Activated CD4-positive, alpha-beta T cell treated with anti-CD3 and anti-CD28 coated beads, Interleukin-2, amount 50 U/mL, for 4 hours (primary cell): ENCODE data around the gene SMAP2.

ENCODE experiments used
- DNase-seq, 2 experiments: peaks; one replicate each; pipeline ENCODE4 v3.0.0-alpha.2; 2020

Gene SMAP2

DNA sequence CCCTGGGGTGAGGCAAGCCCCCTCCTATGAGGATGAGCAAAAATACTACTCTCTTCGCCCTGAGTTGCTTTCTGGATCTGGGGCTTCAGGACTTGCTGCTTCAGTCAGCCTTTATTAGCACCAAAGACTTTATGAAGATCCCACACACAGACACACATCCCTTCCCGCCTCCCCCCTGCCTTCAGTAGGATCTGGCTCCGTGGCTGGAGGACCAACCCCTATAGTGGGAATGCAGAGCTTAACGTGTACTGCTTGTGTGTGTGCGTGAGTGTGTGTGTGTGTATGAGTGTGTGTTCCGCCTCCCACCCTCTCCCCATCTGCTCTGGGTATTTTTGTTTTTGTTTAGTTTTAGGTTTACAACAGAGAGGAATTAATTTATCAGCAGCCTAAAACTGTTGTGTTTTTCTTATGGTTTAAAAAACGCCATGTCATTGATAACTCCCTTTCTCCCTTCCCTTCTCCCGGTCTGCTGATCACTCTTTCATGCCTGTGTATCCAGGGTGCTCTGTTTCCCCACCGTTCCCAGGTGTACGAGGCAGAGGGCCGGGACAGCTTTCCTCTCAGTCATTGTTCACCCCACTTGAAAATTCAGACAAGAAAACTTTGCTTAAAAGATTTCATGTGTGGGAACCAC lies 49.2 kb downstream of the SMAP2 start:
- no peak for DNase-seq

DNA sequence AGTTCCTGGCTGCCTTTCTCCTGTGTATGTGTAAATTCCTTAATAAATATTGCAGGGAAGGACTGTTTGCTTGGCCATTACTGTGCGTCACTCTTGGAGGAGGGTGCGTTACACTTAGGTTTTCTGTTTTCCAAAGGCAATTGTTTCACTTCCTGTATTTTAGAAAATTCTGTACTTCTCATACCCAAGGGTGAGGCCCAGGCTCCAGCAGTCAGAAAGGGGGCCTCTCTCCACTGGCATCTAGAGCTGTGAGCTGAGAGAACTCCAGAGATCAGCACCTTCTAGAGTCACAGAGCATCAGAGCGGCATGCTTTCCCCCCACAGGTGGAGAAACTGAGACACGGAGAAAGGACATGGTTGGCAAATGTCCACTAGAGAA lies 49.7 kb downstream of the SMAP2 start:
- DNase-seq = no peak

- no peak for DNase-seq
These were observed 50.6 kb downstream of the SMAP2 start for GRCh38 chr1:40423951-40424618.

DNA sequence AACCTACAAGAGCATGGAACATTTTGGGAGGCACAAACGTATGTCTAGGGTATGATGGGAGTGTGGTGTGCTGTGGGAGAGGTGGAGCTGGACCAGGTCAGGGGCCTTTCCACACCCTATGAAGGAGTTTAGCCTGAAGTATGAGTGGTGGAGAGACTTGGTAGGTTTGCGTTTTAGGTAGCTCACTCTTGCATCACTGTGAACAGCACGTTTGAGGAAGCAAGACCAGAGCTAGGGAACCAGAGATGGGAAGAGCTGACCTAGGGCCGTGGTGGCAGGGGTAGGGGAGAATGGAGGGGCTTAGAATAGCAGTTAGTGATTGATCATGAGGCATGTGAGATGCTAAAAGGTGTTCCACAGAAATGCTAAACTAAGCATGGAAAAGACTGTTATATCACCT lies 51.7 kb downstream of the SMAP2 start:
- DNase-seq = no peak

DNA sequence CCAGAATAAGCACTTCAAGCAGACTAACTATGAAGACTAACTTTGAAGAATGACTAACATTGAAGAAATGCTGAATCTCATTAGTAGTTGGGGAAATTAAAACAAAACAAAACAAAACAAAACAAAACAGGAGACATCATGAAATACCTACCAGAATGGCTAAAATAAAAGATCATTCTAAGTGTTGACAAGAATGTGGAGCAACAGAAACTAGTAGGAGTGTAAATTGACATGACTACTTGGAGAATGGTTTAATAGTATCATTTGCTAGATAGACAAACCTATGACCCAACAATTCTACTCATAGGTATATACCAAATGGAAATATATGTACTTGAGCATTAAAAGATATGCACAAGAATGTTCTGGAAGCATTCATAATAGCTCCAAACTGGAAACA lies 57.9 kb downstream of the SMAP2 start:
- DNase-seq = no peak

DNA sequence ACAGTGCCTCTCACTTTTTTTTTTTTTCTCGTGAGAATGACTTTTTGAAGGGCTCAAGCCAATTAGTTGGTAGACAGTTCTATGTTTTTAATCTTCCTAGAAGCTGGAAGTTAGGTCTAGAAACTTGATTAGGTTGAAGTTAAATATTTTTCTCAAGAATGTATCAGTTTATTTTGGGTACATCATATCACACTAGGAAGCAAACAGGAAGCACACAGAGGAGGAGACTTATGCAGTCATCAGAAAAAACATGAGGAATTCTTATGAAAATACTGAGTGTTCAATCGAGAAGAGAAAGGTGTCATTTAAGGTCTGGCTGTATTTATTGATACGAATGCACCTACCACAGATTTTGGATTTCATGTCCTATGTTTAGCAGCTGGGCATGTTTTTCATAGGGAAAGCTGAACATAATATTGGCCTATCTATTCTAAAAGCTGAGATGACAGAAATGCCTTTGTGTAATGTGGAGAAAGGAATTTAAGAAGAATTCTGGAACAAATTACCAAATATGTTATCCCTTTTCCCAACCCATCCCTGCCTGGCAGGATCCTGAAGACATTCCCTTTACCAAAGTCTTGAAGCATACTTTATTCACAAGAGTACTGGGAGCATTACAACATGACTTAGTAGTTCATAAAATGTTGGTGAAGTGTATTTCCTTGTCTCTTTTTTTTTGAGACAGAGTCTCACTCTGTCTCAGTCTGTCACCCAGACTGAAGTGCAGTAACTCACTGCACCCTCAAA lies 59.3 kb downstream of the SMAP2 start:
- no peak for DNase-seq

- no peak for DNase-seq
These were observed 61.9 kb downstream of the SMAP2 start for GRCh38 chr1:40435471-40435870.

- no peak for DNase-seq
These were observed 62.3 kb downstream of the SMAP2 start for GRCh38 chr1:40435876-40436275.

GRCh38 chr1:40438391-40439015 lies 65.0 kb downstream of the SMAP2 start:
- no peak for DNase-seq

- DNase-seq = no peak
These were observed 65.7 kb downstream of the SMAP2 start for GRCh38 chr1:40439247-40439646.

- DNase-seq = peak; percentile 79 to 83
These were observed 76.4 kb downstream of the SMAP2 start, which contains the start of gene ZFP69B for GRCh38 chr1:40449684-40450494. TSS of gene ZFP69B (plus strand) at chr1:40450476. CDS start at chr1:40450962, 486 bp downstream.

GRCh38 chr1:40450495-40451237 lies 77.1 kb downstream of the SMAP2 start:
- DNase-seq = peak; percentile 83 to 87

DNA sequence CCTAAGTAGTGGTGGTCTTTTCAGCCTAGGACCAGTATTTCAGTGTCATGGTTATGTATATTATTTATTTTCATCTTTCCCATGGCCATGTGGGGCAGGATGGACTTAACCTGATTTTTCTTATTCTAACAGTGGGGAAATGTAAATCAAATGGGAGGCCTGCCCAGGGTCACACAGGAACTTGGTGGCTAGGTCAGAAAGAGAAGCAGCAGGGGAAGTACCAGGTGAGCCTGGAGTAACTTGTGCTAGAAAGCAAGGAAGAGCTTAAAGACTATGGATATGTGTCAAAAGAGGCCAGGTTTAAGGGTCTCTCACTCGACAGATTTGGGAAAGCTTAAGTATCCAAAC lies 77.7 kb downstream of the SMAP2 start:
- DNase-seq = no peak

DNA sequence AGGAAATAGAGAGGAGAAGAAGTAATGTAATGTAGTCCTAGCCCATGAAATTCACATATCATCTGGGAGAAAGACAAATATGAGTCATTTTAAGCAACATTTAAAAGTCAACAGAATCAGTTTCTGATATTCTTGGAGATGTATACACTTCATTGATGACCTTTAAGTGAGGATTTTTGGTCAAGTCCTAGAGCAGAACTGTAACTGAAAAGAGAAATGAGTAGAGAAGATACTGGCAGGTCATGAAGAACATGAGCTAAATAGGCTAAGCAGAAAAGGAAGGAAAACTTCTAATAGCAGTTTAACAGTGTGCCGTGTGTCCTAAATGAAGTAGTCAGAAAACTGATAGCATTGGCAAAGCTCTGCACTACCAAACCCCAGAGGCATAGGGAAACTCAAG lies 81.3 kb downstream of the SMAP2 start:
- no peak for DNase-seq

DNA sequence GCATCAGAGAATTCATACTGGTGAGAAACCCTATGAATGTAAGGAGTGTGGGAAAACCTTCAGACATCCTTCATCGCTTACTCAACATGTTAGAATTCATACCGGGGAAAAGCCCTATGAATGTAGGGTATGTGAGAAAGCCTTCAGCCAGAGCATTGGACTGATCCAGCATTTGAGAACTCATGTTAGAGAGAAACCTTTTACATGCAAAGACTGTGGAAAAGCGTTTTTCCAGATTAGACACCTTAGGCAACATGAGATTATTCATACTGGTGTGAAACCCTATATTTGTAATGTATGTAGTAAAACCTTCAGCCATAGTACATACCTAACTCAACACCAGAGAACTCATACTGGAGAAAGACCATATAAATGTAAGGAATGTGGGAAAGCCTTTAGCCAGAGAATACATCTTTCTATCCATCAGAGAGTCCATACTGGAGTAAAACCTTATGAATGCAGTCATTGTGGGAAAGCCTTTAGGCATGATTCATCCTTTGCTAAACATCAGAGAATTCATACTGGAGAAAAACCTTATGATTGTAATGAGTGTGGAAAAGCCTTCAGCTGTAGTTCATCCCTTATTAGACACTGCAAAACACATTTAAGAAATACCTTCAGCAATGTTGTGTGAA lies 89.5 kb downstream of the SMAP2 start:
- DNase-seq = no peak

DNA sequence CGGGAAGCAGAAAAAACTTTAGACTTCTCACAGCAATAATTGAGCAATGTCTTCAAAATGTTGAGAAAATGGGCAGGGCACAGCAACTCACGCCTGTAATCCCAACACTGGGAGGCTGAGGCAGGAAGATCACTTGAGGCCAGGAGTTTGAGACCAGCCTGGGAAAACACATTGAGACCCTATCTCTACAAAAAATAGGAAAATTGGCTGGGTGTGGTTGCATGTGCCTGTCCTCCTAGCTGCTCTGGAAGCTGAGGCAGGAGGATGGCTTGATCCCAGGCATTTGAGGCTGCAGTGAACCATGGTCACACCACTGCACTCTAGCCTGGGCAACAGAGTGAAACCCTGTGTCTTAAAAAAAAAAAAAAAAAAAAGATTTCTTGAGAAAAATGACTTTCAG lies 95.8 kb downstream of the SMAP2 start:
- DNase-seq = no peak
